Measurements from ENCODE around the gene ZNF335.
A peak's percentile ranks its signal among the peaks of the same experiment; 100 is the strongest.

ZNF335 gene

DNA sequence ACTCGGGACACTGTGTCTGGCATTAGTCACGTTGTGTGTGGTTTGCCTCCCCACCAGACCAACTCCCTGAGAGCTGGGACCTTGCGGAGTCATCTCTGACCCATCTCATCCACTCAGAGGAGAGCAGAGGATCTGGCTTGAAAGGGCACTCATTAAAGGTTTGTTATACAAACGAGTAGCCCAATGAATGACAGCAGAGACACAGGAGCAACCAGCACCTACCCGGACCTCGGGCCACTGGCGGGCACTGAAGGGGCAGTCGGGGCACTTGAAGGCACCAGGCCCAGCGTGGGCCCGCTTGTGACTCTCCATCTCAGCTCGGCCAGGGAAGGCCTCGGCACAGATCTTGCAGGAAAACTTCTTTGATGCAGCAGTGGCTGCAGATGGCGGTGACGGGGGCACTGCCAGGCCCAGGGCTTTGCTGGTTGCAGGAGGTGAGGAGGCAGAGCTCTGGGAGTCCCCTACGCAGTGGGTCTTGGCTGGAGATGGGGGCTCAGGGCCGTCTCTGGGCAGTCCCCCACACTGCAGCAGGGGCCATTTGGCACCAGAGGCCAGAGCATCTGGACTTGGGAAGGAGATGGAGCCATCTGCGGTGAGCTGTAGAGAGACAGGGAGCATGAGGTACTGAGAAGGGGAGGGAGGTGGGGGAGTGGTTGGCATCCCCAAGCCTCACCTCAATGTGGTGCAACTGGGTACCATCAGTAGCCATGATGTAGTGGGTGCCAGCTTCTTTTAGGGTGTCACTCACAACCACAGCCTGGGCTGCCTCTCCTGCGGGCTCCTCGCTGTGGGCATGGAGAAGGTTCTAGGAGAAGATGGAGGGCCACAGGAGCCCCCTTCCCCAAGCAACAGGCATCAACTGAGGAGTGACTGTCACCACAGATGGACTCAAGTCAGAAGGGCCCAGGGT is 19.8 kb downstream of the ZNF335 start:
- no peak for DNase-seq (ENCODE audit: low spot score)

DNA sequence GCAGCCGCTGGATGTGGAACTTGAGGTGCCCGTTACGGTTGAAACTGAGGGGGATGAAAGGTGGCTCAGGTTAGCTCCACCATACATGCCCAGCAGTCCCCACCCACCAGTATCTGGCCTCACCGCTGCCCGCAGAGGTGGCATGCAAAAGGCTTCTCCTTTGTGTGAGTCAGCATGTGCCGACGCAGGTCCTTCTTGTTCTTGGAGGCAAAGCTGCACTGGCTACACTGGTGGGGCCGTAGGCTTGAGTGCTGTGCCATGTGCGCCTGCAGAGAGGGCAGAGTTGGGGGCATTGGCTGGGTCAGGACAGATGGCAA is 21.7 kb downstream of the ZNF335 start:
- no peak for DNase-seq (ENCODE audit: low spot score)

DNA sequence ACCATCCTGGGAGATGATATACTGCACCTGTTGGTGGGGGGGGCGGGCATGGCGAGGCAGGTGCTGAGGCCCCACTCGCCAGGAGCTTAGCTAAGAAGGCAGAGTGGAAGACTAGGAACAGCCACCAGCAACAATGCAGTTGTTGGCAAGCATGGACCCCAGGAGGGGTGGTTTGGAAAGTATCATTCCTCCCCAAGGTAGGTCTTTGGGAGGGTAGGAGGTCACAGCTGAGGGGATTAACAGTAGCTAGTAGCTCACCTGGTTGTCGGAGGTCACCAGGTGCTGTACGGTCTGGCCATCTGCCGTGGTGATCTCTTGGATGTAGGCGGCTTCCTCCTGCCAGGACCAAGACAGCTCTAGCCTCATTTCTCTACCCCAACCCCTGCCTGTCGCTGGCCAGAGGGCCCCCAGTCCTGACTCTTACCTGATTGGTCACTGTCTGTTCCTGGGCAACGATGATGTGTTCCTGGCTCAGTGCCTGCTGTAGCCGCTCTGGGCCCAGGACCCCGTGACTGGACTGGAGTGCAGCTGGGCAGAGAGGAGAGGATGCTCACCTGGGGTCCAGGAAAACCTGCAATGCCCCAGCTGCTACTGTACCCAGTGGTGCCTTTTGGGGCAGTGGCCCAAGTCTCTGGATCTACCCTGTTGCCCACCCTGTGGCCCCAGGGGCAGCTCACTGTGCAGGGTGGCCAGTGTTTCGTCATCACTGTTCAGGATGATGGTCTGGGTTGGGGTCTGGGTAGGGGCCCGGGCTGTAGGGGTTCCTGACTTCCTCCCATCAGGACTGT is 22.3 kb downstream of the ZNF335 start:
- no peak for DNase-seq (ENCODE audit: low spot score)

DNA sequence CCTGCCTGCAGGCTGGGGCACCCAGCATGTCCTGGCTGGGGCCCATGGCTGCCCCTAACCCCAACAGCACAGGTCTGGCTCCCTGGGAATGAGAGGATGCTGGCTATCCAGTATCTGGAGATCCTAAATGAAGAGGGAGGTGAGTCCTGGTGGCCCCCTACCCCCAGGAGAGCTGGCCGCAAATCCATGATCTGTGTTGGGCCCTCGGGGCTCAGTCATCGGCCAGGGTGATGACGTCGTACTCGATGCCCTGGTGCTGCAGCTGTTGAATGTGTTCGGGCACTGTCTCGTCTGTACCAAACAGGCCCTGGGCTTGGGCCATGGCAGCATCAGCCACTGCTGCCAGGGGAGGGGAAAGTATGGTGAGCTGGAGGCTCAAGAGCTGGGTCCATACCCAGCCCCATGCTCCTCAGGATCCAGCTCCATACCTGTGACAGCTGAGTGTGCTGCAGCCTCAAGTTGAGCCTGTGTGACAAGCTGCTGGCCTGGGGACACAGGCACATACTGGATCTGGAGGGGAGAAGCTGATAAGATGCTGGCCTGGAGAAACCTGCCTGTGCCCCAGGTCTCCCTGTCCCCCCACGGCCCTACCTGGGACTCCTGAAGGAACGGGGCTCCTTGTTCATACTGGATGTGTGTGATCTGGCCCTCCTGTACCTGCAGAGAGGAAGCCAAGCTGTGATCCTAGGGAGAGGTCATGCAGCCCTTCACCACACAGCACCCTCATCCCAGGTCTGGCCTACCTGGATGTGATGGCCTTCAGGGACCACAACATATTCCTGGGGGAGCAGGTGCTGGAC is 23.1 kb downstream of the ZNF335 start:
- DNase-seq (ENCODE audit: low spot score), result no peak

DNA sequence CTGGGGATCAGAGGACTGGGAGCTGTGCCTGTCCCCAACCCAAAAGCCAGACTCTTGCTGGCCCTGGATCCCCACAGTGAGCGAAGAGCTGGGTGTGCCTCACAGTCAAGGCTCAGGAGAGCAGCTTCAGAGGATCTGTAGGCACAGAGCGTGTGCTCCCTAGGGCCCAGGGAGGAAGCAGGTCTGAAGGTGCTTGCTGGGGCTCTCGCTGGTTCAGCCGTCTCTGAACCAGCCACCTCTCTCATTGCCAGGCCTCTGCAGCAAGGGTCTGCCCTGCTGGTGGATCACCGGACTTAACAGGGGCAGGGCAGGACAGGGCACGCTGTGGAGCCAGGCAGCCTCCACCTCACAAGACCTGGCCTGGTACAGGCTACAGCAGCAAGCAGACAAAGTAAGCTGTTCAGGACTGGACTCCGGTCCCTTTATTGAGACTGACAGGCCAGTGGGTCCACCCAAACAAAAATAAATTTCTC is 23.7 kb downstream of the ZNF335 start:
- no peak for DNase-seq (ENCODE audit: low spot score)

DNA sequence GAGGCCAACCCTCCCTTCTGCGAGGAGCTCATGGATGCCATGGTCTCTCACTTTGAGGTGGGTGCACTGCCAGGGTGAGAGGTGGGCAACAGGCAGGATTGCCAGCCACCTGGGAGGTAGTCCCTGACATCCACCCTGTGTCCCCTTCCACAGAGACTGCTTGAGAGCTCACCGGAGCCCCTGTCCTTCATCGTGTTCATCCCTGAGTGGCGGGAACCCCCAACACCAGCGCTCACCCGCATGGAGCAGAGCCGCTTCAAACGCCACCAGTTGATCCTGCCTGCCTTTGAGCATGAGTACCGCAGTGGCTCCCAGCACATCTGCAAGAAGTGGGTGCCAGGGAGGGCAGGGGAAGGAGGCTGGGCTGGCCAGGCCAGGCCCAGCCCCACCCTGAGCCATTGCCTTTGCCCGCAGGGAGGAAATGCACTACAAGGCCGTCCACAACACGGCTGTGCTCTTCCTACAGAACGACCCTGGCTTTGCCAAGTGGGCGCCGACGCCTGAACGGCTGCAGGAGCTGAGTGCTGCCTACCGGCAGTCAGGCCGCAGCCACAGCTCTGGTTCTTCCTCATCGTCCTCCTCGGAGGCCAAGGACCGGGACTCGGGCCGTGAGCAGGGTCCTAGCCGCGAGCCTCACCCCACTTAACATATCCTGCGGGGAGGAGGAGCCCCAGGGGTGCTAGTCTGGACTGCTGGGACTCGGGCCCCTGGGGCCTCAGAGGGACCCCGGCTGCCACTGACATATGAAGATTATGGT is 24.7 kb downstream of the ZNF335 start:
- DNase-seq (ENCODE audit: low spot score), result no peak

DNA sequence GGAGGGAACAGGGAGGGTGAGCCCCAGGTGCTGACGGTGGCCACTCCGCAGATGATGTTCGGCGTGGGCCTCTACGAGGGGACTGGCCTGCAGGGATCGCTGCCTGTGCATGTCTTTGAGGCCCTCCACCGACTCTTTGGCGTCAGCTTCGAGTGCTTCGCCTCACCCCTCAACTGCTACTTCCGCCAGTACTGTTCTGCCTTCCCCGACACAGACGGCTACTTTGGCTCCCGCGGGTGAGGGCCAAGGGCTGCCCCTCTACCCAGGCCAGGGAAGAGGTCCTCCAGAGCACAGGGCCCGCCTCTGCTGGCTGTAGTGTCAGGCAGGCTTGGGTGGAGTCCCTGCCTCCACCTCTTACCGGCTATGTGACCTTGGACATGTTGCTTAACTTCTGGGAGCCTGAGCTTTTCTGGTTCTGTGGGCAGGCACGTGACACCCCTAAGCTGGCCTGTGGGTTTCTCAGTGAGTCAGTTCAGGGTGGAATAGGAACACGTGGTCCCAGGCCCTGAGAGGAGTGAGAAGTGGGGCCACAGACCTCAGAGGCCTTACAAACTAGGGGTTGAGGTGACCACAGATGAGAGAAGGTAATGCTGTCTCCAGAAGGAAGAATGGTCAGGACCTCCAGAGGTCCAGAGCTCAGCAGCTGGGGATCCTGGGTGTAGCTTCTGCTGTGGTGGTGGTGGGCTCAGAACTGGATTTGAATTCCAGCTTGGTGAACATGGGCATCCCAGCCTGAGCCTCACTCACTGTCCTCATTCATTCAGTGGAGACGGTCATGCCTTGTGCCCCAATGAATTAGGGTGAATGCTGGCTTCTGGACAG is 25.6 kb downstream of the ZNF335 start:
- no peak for DNase-seq (ENCODE audit: low spot score)

DNA sequence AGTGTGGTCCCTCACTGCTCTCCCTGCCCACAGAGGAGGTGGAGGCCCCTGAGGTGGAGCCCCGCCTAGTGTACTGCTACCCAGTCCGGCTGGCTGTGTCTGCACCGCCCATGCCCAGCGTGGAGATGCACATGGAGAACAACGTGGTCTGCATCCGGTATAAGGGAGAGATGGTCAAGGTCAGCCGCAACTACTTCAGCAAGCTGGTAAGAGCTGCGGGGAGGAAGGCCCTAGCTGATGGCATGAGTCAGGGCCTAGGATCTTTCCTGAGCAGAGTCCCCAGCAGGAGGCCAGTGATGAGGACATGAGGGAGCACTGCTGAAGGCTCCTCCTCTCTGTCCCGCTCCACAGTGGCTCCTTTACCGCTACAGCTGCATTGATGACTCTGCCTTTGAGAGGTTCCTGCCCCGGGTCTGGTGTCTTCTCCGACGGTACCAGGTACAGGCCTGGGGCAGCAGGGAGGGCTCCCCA is 26.3 kb downstream of the ZNF335 start:
- no peak for DNase-seq (ENCODE audit: low spot score)

DNA sequence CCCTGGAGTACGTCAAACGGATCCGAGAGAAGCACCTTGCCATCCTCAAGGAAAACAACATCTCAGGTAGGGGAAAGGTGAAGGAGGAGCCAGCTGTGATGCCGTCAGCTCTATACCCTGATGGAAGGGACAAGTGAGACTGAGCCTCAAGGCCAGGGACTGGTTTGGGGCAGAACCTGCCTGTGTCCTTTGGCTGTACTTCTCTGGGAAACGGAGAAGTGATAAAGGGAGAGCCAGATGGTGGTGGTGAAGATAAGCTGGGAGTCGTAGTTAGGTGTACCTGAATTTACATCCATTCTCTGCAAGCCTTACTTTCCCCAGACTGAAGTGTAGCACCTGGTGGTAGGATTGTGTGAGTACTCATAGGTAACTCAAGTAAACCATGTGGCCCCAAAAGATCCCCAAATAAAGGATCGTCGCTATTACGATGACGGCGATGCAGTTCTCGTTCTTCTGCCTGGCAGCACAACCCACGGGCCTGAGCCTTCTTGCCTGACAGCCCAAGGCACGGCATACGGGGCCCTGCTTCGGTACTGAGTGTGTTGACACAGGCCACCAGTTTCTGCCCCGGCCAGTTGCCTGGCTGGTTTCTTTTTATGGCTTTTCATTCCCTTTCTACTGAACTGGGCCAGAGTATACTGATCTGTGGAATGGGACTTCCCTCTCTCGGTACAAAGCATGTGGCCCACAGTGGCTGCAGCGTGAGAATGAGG is 26.9 kb downstream of the ZNF335 start:
- no peak for DNase-seq (ENCODE audit: low spot score)

DNA sequence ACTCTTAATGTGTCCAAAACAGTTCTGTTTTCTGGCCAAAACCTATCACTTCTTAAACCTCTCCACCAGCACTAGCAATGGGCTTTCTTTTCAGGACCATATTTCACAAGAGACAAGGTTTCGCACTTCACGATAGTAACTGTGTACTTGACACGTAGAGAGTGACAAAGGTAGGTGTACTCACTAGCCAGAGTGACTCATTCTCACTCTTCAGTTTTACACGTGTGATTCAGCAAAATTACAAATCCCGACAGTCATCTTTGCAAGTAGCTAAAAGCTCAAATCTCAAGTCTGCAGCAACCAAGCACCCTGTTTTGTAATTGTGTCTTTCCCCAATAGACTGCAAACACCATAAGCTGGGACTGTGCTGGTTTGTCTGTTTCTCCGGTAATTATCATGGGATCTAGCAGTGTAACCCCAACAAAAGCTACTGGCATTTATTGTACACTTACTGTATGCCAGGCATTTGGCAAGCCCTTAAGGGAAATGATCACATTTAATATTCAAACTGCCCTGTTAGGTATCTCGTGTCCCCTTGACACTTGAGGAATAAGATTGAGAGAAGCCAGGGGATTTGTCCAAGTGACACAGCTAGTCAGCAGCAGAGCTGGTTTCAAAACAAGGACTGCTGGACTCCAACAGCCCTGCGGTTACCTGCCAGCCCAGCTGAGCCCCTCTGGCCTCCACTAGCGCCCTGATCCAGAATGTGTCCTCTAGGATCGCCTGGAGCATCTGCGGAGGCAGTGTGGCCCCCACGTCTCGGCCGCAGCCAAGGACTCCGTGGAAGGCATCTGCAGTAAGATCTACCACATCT is 27.6 kb downstream of the ZNF335 start:
- DNase-seq (ENCODE audit: low spot score), result peak; percentile 61

DNA sequence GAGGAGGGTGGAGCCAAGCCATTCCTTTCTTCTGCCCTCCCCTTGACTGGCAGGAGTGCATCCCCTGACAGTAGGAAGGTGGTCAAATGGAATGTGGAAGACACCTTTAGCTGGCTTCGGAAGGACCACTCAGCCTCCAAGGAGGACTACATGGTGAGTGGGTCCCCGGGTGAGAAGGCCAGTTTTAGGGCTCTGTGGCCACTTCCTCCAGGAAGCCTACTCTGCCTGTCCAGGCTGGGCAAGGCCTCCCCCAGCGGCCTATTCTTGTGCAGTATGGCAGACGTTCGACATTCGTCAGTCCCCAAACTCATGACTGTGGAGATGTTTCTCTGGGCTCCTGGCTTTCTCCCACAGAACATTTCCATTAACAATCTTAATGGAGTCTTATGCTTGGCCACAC is 28.4 kb downstream of the ZNF335 start:
- no peak for DNase-seq (ENCODE audit: low spot score)

DNA sequence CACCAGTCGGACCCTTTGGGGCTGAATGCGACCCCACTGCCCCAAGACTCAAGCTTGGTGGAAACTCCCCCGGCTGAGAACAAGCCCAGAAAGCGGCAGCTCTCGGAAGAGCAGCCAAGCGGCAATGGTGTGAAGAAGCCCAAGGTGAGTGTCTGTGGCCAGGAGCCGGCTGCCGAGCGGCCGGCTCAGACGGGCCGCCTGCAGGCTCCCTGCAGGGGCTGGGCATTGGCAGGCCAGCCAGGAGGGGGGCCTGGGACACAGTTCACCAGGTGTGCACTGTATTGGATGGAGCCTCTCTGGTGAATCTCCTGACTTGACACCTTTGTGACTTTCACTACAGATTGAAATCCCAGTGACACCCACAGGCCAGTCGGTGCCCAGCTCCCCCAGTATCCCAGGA is 31.5 kb downstream of the ZNF335 start:
- no peak for DNase-seq (ENCODE audit: low spot score)

DNA sequence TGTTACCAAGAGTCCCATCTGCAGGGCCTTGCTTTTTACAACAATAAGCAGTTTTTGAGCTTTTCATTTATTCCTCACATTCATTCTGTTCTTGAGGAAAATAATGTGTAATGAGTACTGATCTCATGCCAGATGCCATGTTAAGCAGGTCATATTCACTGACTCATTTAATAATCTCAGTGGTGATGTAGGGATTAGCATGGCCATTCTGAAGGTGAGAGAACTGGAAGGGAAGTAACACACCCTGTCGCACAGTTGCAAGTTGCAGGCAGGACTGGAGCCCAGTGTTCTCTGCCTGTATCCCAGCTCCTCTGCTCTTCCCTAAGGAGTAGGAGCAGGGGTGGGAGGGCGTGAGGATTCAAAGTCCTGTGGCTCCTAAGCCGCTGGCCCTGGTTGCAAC is 31.9 kb downstream of the ZNF335 start:
- no peak for DNase-seq (ENCODE audit: low spot score)

DNA sequence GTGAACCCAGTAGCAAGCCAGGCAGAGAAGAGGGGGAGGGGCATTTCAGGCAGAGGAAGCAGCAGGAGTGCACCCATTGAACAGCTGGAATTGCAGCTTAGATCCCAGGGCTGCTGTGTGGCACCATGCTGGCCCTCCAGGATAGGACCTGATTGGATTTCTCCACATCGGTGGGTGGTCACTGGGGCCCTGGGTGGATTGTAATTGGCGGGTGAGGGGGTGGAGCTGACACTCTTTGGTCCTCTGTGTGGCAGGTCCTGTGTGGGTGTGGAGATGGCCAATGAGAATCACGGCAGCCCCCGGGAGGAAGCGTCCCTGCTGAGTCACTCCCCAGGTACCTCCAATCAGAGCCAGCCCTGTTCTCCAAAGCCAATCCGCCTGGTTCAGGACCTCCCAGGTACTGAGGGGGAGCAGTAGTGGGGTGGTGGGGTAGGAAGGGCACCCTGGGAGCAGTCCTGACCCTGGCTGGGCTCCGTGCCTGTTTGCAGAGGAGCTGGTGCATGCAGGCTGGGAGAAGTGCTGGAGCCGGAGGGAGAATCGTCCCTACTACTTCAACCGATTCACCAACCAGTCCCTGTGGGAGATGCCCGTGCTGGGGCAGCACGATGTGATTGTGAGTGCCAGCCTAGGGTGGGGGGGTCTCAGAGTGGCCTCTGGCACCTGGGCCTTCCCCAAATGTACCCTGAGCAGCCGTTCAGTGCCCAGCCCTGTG is 33.1 kb downstream of the ZNF335 start:
- DNase-seq (ENCODE audit: low spot score), result no peak

DNA sequence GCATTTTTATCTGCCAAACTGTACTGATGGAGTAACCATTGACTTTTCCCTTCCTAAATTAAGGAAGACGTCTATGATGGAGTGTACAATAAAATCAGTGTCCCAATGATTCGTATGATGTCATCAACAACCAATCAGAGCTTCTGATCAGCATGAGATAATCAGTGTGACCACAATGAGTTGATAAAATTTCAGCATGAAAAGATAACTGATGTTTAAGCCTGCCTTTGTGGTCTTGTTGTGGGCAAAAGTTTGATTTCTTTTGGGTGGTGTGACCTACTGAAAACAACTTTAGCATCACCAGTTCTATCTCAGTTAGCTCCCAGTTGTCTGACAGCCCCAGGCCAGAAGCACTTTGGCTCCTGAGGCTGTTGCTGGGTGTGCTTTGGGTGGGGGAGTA is 34.2 kb downstream of the ZNF335 start:
- no peak for DNase-seq (ENCODE audit: low spot score)

DNA sequence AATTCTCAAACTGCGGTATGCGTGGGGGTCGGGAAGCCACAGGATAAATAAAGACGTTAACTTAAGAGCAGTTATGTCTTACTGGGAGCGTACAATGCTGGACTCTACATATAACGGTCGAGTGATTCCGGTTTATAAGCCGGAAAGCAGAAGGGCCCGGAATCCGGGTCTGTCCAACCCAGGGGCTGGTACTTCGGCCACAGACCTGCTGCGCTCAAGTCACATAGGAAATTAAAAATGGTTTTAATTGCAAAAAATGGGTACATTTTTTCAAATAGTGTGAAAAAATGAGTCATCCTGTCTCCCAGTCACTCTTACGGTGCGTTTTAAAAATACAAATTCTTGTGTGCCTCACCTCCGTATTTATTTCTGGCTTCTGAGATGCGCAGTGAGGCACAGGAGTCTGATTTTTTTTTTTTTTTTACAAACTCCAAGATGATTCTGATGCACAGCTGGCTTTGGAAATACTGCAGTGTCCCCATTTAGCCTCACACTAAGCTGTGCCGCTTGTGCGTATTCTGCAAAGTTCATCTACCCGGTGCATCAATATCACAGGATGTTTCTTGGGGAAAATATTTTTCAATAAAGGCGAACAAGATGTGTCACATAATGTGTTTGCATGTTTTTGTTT is 36.5 kb downstream of the ZNF335 start:
- DNase-seq (ENCODE audit: low spot score), result no peak

DNA sequence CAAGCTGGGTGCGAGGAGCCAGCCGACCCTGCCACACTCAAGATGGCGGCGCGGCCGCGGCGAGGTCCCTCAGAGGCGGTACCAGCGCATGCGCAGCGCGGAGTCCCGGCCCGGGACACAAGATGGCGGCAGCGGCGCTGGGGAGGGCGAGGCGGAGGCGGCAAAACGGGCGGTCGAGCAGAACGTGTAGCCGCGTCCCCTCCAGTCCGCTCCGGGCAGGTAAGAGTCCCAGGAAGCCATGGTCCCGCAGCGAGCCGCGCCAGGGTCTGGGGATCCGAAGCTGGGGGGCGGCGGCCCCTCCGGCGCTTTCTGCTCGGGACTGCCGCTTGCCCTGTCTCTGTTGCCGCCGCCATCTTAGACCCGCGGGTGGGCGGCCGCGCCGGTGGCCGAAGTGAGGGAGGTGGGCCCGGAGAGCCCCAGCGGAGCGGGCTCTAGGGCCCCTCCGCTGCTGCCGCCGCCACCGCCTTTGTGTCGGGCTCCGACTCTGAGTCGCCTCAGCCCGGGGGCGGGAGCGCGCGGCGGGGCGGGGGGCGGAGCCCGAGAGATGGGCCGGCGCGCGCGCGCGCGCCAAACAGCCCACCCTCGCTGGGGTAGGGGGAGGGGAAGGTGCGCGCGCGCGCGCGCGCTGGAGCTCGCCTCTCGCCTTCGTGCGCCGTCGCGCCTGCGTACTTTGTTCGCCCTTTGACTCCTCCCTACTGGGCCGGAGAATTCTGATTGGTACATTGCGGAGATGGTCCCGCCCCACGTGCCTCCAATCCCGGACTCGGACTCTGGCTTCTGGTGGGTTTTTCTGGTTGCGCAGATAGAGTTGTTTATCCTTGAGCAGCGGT is 37.2 kb downstream of the ZNF335 start, which contains the start of gene PCIF1:
TSS of gene PCIF1 (plus strand) at position 98 of the 830 bp plus-strand sequence. CDS start 4,317 bp downstream, outside the sequence.
- peak; percentile 99 for DNase-seq (ENCODE audit: low spot score)
